SKM-1 (cell line): Measurements from ENCODE around the gene MECP2.

ENCODE experiments used
- DNase-seq: peaks from one replicate; lab custom pipeline; 2025; ENCODE audit not compliant: unreplicated experiment; lab: John Stamatoyannopoulos, UW

The MECP2 gene

DNA sequence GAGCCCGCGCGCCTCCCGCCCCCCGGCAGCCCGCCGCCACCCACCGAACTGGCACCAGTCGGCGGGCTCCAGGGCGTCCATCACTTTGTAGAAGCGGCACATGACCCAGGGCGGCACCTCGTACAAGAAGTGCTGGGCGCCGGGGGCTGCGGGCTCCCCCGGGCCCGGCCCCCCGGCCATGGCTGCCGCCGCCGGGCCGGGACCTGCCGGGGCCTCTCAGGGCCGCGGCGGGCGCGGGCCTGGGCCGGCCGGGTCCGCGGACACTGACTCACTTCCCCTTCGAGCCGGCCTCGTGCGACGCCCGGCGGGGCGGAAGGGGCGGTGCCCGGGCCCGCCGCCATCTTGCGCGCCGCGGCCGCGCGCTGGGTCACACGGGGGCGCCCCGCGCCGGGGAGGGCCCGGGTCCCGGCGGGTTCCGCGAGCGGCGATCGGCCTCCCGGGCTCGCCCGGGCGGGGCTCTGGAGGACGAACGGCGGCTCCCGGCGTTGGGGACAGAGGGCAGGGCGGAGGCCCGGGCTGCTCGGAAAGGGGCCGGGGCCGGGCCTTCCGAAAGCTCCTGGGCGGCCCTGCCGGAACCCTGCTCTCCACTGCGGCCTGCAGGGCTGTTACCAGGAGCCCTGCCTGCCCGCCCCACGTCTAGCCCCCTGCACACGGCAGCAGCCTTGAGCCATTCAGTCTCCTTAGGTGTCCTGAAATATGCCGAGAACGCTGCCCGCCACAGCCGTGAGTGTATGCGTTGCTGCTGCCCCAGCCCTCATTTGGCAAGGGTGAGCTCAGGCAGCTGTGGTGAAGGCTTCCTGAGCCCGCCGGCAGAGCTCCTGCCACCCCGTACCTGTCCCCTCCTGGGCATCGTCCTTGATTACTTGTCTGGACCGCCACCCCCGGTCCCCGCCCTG lies 77.6 kb downstream of the MECP2 start, which contains the start of gene IRAK1:
IRAK1 (minus strand) TSS at position 270 of the 896 bp plus-strand sequence; CDS start at position 180, 90 bp downstream.
- no peak for DNase-seq

DNA sequence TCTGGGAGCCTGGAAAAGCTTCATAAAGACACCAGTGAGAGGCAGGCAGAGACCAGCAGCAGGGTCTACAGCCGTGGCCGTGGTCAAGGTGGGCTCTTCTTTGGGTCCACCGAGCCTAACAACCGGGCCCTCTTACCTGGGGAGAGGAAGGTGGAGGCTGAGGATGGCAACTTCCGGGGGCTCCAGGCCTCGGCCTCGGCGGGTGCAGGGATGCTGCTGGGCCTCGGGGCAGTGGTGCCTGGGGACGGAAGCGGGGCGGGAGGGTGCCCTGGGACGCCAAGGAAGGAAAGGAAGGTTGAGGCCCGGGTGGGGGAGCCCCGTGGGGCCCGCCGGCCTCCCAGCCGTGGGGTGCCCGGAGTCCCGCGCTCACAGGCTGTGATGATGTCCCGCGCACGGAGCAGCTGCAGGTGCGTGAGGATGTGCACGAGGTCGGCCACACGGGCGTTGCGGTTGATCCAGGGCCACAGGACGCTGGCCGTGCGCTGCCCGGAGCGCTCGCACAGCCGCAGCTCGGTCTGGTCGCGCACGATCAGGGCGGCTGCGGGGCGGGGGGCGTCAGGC lies 78.4 kb downstream of the MECP2 start:
- no peak for DNase-seq

DNA sequence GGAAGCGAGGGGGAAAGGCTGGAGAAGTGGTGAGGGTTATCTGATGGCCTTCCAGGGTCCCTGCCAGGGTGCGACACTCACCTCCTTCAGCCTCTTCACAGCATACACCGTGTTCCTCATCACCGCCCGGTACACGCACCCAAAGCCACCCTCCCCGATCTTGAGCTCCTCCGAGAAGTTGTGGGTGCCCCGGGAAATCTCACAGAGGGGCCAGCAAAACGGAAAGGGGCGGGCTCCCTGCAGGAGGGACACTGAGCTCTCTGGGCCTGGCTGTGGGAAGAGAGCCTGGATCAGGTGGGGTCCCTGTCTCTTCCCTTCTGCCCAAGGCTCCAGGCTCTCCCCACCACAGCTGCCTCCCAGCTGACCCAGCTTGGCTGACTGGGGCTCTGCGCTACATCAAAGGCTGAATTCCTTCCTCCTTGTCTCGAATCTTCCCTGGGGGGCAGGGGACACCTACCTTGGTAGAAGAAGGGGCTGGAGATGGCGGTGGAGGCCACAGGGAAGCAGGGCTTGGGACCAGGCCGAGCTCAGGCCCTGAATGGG lies 78.9 kb downstream of the MECP2 start:
- no peak for DNase-seq

DNA sequence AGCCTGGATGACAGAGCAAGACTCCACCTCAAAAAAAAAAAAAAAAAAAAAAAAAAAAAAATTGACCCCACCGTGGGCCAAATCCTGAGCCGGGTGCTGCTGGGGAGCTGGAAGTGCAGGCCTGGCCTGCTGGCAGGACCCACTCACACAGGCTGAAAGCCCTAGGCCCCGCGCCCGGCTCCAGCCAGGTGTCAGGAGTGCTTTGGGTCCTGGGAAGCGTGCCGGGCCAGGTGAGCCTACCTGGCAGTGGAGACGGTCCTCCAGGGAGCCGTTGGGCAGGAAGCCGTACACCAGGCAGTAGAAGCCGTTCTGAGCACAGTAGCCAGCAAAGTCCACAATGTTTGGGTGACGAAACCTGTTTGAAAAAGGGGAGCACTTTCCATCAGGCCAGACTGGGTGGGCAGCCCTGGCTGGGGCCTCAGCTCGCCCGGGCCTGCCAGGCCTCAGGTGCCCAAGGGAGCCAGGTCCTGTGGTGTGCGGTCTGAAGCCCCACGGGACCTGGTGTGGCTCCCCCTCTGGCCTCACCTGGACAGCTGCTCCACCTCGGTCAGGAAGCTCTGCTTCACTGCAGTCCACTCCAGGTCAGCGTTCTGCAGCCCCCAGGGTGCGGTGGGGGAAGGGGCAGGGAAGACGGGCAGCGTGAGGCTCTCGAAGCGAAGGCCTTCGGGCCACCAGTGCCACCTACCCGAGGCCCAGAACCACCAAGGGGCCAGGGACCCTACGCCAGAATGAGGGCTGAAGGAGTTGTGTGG lies 79.6 kb downstream of the MECP2 start:
- no peak for DNase-seq

DNA sequence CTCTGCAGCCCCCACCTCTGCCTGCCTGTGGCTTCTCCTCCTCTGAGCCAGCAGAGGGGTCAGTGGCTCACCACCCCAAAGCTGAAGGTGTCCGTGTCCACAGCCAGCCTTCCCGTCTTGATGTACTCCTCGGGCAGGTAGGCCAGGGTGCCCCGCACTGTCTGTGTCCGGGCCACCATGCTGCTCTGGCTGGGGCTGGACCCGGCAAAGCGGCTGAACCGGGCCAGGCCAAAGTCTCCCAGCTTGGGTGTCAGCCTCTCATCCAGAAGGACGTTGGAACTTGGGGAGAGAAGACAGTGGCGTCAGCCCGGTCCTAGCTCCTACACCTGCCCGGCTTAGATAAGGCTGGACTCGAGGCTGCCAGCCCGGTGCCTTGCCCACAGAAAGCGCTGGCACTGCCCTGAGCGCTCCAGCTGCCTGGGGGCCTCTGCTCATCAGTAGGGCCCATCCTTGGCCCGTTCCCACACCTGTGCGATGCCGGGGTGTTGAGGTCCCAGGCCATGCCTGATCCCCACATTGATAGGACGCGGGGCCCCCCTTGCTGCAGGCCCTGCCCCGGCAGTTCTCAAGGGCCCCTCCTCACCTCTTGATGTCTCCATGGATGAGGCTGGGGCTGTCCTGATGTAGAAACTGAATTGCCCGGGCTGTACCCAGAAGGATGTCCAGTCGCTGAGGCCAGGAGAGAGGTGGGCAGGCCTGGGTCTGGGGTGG lies 81.0 kb downstream of the MECP2 start:
- no peak for DNase-seq

DNA sequence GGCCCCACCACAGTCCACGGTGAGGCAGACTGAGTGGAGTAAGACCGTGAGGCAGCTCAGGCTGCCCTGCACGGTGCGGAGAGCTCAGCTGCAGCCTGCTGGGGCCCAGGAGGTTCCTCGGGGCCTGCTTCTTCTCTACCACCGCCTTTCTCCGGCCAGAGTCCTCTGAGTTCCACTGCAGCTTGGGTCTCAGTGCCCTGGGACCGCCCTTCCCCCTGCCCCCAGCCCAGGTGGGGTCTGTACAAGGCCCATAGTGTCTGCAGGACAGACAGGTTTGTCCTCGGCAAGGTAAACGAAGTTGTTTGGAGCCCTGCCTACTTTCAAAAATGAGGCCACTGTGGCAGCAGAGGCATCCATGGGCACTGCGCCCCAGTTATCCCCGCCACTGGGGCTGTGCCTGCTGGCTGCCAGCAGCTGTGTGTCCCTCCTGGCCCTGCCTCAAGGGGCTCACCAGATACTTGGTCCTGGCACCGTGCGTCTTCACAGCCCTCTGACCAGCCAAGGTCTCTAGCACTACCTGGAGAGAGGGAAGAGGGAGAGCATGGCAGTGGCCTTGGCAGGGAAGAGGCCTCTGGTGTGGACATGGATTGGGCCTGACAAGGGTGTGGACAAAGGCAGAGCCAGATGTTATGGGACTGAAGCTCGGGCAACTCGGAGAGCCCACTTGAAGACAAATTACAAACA lies 81.8 kb downstream of the MECP2 start:
- DNase-seq = no peak

DNA sequence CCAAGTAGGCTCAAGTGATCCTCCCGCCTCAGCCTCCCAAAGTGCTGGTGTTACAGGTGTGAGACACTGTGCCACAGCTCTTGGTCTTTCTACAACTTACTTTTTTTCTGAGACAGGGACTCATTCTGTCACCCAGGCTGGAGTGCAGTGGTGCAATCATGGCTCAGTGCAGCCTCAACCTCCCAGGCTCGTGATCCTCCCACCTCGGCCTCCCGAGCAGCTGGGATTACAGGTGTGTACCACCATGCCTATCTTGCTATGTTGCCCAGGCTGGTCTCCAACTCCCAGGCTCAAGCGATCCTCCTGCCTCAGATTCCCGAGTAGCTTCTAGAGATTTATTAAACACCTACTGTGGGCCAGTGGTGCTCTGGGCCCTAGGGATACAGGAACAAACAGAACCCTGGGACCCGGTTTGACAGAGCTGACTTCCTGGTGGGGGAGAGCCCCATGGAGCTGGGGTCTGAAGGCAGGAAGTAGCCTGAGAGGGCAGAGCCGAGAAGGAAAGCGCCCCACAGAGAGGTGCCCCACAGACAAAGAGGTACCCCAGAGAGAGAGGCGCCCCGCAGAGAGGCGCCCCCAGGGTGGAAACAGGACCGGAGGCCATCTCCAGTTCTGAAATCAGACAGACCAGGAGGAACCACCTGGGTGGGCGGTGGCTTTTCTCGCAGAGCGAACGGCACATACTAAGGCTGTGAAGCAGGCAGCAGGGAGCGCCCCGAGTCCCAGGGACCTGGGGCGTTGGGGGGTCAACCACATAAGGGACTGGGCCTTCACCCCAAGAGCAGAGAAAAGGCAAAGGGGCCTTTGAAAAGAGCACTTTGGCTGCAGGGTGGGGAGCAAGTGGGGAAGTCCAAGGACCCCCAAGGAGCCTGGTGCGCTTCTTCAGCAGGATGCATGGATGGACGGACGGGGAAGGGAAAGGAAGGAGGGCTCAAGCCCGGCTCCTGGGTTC lies 82.8 kb downstream of the MECP2 start:
- no peak for DNase-seq

DNA sequence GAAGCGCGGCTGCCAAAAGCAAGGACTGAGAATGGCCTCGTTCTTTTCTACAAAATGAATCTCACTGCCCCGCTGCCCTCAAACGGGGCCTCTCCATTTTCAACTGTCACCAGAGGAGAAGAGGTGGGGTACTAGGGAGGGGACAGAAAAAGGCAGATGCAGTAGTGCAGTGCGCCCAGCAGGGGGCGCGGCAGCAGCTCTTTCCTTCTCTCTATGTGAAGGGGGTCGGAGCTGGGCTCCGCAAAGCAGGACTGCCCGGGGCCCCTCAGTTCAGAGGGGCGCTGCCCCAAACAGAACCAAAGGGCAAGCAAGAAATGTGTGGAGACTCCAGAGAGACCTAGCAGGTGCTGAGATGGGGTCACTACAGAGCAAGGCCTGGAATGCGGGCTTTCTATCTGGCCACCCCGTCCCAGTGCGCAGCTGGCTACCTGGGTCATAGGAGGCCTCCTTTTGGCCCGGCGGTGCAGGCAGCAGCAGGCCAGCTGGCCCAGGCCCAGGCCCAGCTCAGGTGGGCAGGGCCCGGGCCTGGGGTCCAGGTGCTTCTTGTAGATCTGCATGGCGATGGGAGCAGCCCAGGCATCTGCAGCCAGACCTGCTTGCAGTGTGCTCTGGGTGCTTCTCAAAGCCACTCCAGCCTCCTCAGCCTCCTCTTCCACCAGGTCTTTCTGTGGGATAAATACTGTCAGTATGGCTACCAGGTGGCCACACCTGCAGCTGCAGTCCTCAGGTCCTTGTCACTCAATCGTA lies 83.7 kb downstream of the MECP2 start:
- DNase-seq = no peak

DNA sequence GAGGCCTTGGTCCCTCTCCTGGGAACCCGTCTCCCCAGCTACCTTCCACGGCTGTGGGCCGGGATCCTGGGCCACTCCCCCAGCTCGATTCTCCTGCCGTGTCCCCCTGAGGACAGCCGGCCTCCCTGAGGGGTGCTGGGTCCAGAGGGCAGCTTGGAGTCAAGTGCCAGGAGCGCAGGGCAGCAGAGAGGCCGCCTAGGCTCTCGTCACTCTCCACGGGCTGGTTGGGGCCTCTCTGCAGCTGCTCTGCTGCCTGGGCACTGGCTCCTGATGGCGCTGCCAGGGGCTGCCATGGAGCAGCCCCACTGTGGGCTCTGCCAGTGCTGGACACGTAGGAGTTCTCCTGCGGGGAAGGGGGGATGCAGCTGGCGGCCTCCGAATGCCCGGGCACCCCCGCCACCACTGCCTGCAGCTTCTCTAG lies 84.5 kb downstream of the MECP2 start:
- no peak for DNase-seq

DNA sequence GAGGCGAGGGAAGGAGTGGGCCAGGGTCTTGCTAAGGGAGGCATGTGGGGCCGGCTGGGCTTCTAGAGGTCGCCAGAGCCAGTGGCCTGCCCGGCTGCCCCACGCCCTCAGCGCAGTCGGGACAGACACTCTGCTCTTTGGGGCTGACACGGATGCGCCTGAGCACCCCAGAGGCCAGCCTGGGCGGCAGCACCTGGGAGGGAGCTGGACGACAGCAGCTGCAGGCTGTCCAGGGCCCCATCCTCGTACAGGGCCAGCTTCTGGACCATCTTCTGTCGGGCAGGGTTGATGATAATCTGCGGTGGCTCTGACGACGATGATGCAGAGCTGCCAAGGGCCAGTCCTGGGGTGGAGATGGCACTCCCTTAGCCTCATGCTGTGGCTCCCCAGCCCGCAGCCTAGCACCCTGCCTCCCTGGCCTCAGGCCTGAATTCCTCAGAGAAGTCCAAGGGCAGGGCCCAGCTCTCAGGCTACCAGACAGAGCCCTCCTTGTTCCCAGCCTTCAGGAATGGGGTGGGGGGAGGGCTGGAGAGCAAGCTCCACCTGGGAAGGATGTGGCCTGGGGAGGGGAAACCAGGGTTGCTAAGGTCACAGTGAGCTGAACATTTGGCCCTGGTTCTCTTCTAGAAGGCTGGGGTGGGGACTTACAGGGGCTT lies 85.1 kb downstream of the MECP2 start:
- DNase-seq = no peak

DNA sequence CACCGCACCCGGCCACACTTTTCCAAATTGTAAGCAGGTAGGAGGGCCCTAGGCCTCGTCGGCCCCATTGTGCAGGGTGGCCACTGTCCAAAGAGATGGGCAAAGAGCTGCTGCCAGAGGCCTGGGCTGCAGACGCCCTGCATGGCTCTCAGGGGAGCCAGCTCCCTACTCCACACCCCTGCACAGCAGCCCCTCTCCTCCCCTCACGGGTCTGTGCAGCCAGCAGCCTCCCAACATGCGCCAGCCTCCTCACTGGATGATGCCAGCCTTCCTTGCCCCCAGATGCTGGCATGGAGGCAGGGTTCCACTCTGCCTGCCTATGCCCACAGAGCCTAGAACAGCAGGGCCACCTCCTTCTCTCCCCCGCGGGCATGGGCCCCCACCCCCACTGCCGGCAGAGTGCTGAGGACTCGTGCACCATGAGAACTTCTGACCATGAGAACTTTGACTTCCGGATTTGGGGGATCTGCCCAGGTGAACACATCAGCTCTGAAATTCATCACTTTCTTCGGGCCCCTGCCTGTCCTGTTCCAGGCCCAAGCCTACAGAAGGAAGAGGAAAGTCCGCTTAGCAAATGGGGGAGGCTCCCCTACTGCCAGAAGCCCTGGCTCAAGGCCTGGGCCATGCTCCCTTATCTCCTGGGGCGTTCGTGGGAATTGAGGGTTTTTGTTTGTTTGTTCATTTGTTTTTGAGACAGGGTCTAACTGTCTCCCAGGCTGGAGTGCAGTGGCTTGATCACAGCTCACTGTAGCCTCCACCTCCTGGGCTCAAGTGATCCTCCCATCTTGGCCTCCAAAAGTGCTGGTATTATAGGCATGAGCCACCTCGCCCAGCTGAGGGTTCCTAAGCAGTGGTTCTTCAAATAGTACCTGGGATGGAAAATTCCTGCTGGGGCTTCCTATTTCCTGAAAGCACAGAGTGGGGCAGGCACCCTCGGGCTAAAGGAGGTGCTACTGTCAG lies 85.9 kb downstream of the MECP2 start:
- no peak for DNase-seq

DNA sequence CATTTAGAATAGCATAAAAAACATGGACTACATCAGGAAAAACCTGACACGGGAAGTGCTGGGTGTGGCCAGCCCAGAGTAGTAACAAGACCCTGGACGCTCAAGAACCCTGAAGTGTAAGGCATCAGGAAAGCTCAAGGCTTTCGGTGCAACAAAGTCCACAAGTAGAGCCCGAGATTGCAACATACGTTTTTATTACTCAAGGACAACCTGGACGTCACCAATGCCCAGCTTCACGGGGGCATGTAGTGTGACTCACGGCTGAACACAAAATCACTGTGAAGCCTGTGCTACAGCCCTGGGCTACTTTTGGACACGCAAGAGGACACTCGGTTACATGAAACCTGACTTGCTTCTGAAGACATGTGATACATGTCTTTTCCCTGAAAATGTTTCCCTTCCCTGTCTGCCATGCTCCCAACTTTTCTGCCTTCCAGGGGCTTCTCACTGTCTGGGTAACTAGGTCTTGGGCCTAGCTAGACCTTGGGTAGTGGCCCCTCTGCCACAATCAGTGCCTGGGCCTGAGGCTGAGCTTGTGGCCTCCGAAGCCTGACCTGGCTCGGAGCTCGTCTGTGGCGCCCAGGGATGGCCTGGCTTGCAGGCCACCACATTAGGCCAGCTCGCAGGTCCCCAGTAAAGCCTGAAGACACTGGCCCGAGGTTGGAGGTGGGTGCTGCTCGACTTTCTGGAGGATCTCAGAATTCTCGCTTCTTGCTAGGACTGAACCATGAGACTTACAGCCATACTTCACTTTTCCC lies 87.0 kb downstream of the MECP2 start:
- DNase-seq = no peak

DNA sequence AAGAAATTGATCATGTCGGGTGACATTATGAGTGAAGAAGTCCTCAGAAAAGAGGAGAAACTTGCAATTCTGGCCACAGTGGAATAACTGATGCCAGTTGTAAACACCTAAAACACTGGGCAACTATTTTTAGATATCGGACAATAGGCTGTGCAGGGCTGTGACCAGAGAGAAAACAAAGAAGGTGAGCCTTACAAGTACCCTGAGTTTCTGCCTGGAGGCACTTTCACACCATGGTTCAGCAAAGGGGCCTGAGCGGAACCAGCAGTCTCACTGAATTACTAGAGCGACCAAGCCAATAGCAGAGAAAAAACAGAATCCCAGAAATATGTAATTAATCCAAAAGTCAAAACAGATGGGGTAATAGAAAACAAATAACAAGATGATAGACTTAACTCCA lies 89.0 kb downstream of the MECP2 start:
- no peak for DNase-seq

DNA sequence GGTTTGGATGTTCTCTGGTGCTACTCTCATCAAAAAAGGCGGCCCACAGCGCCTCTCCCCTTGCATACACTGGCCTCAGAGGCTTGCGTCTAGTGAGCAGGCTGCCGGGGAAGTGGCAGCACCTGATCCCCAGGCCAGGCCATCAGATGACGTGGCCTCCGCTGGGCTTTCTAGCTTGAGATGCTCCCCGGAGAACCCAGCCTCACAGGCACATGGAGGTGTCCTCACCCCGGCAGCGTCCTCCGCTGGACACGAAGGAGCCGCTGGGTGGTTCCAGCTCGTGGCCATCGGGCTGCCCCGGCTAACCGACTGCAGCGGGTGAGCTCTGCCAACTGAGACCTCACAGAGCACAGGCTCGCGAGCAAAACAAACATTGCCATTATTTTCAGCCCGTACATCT lies 90.6 kb downstream of the MECP2 start:
- DNase-seq = no peak

DNA sequence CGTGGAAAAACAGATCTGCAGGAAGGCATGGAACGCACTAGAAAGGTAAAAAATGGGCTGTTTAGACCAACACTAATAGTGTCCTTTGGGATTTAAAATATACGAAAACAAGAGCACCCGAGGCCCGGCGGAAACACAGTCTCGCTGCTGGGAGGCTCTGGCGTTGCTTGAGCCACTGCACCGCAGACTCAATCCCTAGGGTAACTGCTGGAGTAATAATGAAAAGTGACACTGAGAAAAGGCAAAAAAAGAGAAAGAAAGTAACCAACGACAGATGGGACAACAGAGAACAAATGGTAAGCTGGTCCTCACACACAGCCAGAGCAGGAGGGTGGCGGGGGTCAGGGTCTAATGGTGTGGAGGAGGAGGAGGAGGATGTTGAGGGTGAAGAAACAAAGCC lies 93.2 kb downstream of the MECP2 start:
- no peak for DNase-seq

DNA sequence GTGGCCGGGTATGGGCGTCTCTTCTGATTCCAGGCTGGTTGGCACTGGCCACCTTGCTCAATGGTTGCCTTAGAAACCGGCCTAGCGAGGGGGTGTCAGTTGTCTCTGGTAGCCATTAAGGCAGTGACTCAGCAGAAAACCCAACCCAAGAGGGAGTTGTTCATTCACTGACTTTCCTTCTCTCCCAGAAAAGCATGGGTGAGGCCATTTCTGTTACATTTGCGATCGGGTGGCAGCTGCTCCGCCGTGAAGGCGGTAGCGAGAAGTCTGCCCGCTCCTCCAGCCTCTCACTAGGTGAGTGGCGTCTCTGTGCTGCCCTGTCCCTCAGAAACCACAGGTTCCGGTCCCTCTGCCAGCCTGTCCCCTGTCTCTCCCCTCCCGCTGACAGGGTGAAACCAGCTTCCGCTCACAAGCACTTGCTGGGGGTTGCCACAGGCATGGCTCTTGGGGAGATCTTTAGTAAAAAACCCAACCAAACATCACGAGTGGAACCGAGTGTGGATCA lies 95.2 kb downstream of the MECP2 start:
- DNase-seq = peak; percentile 59
